Activated CD8-positive, alpha-beta memory T cell treated with anti-CD3 and anti-CD28 coated beads, Interleukin-2, amount 50 U/mL, for 48 hours (primary cell): Measurements from ENCODE around the gene UVSSA.
"Not testable (repeated sequence)": the region's sequence is repeated elsewhere in the genome, so short reads cannot be mapped to it uniquely, and the experiment has no call there.

ENCODE experiments used
- DNase-seq: peaks from one replicate; pipeline ENCODE4 v3.0.0-alpha.2; 2020

UVSSA gene

DNA sequence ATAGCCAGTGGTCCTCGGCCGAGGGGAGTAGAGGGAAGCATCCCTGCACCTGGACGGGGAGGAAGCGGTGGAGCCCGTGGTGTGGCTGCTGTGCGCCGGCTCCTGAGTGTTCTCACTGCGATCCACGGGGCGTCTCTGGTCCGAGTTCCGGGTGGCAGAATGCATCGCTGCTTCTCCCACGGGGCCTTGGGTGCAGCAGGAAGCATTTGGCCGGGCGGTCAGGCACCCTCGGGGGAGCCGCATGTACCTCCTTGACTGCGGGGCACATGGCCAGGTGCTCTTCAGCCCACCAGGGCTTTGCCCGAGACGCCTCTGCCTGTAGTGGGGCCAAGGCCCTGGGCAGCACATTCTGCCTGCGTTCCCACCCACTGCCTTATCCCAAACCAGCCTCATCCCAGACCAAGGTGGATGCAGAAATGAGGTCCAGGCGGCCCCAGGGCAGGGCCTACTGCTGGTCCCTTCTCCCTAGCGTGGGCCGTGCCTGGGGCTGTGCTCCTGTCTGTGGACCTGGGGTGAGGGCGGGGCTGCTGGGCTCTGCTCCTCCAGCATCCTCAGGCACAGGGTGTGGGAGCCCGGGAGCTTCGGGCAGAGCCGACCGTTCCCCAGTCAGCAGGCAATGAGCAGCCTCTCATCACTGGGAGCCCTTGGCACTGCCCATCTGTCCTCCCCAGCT, 31.7 kb downstream of the UVSSA start:
- no peak for DNase-seq

DNA sequence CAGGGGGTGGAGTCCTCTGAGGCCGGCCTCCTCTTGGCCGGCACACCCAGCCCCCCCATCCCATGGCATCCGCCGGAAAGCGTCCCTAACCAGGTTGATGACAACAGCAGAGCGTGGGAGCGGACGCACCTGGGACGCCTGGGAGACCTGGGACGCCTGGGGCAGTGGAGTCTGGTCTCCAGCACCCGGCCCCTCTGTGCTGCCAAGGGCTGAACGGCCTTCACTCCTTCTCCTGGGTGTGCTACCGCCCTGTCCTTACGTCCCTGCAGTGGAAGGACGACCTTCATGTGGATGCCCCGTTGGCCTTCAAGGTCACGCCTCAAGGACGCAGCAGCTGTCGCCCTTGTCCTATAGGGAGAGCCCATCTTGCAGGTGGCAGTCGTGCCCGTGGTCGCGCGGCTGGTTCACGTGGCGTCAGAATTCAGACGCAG, 32.4 kb downstream of the UVSSA start:
- no peak for DNase-seq

DNA sequence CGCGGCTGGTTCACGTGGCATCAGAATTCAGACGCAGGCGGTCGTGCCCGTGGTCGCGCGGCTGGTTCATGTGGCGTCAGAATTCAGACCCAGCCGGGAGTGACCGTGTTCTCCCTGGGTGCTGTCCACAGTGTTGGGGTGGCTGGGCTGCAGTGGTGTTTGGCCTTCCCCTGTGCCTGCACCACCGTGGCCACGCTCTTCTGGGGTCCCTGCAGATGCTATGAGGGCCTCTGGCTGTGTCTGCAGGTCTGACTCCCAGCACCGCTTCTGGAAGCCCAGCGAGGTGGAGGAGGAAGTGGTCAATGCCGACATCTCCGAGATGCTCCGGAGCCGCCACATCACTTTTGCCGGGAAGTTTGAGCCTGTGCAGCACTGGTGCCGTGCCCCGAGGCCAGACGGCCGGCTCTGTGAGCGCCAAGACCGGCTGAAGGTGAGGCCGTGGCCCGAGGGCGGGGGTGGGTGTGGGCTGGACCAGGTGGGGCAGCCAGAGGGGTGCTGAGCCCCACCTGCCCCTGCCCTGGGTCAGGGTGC, 32.9 kb downstream of the UVSSA start:
- DNase-seq, result no peak

DNA sequence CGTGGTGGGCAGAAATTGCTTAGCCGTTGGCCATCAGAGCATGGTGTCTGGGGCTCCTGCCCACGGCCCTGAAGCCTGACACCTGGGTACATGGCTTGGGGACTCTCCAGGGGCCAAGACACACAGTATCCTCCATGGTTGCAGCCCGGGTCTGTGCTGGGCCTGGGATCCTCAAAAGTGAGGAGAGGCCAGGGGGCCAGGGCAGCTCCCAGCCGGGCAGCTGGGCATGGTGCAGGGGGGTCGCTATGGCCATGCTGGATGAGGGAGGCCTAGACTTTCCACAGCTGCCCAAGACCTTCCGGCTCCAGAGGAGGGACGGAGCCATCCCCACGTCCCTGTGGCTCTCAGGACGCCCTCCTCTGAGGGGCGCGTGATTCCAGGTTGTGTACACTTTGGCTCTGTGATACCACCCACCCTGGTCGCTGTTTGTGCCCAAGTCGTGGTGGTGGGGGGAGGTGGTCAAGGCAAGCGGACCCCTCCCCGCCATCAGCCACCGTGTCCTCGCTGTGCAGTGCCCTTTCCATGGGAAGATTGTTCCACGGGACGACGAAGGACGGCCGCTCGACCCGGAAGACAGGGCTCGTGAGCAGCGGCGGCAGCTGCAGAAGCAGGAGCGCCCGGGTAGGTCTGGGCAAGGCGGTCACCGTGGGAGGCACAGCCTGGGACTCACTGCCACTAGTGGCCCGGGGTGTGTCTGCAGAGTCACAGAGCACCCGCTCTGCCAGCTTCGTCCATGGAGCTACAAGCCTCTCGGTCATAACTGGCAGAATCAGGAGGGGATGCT, 33.6 kb downstream of the UVSSA start:
- no peak for DNase-seq

DNA sequence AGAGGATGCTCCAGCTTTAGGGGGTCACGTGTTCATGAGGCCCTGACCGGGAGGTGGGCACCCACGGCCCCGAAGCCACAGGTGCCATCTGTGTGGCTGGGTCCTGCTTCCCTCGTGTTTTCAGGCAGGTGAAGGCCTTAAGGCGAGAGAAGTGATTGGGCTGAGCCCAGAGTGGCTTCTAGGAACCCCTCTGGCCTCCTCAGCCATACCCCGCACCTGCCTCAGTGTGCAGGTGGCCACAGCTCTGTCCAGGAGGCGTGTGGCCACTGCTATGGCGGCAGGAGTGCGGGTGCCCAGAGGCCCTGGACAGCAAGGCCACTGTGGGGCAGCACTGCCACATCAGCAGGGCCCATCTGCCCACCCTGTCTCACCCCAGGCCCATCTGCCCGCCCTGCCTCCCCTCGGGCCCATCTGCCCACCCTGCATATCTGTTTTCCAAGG, 34.2 kb downstream of the UVSSA start:
- DNase-seq, result no peak

DNA sequence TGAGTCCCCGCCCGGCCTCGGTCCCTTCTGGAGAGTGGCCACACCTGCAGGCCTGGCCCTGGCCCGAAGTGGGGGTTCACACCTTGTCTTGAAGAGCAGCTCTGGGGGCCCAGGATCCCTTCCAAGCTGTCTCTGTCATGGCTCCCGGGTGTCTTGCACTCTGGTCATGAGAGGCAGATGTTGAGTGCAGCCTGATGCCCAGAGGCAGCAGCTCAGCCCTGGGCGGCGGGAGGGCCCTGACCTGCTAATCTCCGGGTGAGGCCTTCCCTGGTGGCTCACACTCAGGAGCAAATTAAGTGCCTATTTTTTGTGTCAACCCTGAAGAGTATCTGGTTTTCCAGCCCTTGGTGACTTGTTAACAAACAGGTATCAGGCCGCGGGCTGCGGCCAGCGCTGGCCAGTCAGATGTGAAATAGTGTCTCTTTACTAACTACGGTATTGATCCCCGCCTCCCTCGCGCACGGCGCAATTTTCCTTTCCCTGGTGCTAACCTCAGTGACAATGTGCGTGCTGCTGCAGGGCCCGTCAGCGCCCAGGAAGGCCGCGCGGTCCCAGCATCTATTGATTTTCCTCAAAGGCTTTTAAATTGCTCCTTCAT, 35.0 kb downstream of the UVSSA start:
- no peak for DNase-seq

DNA sequence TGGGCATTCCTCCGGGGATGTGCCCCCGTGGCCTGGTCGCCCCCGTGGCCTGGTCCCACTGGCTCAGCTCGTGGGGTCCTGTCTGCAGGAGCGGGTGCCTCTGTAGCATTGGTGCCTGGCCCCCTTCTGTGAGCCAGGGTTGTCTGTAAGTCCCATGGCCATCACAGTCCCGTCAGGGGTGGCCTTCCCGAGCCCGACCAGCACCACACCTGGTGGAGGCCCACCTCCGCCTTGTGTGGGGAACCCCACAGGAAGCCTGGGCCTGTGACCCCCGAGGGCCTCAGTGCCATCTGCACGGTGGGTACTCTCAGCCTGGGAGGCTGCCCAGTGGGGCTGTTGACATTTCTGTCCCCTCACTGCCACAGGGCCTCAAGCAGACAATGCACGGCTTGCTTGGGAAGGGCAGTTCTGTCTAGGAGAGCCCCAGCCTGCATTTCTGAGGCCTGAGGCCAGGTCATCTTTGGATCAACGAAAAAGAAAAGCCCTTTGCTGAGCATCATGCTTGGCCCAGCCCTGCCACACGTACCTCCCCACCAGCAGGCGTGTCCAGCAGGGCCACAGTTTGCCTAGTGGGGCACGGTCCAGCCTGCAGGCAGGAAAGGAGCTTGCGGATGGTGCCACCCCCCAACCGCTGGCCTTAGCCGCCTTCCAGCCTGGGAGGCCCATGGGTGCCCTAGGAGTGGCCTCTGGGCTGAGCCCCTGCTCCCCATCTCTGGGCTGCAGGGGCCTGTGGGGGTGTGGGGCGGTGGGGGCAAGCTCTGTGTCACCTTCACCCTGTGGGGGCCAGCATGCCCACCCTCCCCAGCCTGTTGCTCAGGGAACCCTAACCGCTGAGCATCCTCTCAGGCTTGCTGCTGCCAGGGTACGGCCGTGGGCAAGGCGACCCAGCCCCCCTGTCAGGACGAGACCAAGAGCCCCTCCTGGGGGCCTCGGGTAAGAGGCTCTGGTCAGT, 36.0 kb downstream of the UVSSA start:
- DNase-seq, result no peak

DNA sequence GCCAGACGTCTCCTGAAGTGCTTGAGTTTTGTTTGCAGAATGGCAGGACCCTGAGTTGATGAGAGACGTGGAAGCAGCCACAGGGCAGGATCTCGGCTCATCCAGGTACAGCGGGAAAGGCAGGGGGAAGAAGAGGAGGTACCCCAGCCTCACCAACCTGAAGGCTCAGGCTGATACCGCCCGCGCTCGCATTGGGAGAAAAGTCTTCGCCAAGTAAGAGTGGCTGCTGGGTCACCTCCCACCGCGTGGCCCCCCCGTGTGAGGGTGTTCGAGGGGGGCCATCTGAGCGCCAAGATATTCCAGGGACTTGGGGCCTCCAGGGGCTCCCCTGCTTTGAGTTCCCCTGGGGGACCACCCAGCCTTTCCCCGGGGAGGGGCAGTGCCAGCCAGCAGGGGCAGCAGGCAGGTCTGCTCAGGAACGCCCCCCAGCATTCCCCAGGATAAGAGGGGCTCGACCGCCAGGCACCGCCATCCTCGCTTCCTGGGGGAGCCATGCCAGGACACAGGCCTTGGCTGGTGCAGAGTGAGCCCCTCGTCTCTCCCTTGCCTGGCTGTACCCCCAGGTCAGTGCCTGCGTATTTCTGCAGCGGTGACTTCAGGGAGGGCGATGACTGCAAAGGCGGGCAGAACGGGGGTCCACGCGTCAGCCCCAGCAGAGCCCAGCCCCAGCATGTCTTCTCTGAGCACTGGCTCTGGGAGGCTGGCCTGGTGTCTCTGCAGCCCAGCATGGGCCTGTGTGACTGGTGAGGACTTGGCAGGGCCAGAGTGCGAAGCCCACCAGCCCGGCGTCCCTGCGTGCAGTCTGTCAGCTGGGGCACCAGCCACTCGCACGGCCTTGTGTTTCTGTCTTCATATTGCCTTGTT, 37.0 kb downstream of the UVSSA start:
- no peak for DNase-seq

DNA sequence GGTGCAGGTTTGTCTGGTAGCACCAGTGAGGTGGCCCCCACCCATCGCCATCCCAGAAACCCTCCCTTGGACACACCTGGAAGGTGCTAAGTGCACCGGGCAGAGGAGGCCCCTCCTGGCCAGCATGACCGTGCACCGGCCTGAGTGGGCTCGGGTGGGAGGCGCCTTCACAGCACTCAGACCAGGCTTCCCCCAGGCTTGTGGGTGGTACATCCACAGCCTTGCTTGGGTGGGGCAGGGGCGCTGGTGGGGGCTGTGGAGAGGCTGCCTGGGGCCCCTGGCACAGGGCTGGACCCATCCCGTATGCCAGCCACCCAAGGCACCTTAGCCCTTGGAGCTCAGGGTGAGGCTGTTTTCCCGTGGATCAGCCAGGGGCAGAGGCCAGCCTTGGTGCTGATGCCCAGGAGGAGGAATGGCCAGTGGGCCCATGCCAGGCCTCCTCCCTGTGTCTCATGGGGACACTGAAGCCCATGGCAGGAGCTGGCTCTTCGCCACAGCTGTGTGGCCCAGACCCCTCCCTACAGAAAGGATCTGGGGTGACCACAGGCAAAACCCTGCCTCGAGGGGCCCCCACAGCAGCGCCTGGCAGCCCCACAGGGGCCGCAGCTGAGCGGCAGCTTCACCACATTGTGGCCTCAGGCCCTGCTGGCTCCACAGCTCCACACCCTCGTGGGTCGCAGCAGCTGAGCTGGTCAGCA, 37.8 kb downstream of the UVSSA start:
- no peak for DNase-seq

DNA sequence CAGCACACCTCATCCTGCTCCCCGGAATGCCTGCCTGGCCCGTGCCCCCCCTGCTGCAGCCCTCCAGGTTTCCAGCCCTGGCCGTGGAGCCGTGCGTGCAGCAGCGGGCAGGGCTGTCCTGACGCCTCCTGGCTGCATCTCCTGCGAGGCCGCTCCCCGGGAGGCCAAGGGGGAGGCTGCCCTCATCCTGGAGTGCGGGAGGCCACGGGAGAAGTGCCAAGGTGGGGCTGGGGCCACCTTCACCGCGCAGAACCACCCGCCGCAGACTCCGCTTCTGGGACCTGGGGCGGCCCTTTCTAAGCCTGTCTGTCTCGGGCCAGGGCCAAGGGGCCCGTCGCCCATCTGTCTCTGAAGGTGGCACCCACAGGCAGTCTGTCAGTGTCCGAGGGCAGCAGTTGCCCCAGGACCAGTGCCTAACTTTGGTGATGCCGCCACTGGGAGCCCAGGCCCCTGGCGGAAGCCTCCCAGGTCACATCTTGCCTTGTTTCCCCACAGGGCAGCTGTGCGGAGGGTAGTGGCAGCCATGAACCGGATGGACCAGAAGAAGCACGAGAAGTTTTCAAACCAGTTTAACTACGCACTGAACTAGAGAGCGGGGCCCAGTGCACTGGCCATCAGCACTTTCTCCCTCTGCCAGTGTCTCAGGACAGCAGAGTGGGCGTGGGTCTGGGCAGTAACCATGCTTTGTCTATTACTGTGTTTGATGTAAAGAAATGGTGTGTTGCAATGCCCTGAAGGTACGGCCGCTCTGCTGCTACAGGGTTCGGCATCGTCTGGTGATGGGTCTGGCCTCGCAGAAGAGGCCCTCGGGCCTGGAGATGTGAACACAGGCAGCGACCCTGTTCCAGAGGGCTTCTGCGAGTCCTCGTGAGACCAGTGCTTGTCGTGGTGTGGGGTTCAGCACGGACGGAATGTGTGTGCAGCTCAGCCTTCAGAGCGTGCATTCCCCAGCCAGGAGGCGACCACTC, 38.6 kb downstream of the UVSSA start:
- no peak for DNase-seq

DNA sequence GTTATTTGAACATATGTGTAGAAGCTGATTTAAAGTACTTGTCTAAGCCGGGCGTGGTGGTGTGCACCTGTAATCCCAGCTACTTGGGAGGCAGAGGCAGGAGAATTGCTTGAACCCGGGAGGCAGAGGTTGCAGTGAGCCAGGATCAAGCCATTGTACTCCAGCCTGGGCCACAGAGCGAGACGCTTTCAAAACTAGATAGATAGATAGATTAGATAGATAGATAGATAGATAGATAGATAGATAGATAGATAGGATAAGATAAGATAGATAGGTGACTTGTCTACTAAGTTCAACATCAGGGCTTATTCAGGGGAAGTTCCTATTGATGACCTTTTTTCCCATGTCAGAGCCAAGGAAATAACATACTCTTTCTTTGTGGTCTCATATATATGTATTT, 46.4 kb downstream of the UVSSA start:
- DNase-seq, result not testable (repeated sequence)

DNA sequence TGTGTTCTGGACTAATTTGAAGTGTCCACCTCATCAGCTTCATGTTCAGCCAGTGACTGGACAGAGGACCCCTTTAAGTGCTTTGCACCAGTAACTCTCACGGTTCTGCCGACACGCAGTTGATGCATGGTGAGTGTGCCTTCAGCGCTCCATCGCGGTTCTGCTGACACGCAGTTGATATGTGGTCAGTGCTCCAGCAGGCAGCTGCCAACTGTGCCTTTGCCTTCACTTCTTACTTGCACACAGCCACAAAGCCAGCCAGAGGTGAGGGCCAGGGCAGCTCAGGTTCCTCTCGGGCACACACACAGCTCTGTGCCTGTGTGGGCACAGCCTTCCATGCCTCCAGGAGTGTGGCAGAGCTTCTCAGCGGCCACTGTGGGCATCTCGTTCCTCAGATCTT, 46.9 kb downstream of the UVSSA start:
- no peak for DNase-seq

DNA sequence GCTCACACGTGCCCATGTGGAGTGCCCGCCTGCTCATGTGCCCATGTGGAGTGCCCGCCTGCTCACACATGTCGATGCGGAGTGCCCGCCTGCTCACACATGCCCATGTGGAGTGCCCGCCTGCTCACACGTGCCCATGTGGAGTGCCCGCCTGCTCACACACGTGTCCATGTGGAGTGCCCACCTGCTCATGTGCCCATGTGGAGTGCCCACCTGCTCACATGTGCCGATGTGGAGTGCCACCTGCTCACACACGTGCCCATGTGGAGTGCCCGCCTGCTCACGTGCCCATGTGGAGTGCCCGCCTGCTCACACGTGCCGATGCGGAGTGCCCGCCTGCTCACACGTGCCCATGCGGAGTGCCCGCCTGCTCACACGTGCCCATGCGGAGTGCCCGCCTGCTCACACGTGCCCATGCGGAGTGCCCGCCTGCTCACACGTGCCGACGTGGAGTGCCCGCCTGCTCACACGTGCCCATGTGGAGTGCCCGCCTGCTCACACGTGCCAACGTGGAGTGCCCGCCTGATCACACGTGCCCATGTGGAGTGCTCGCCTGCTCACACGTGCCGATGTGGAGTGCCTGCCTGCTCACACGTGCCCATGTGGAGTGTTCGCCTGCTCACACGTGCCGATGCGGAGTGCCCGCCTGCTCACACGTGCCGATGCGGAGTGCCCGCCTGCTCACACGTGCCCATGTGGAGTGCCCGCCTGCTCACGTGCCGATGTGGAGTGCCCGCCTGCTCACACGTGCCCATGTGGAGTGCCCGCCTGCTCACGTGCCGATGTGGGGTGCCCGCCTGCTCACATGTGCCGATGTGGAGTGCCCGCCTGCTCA, 47.8 kb downstream of the UVSSA start:
- DNase-seq, result not testable (repeated sequence)

DNA sequence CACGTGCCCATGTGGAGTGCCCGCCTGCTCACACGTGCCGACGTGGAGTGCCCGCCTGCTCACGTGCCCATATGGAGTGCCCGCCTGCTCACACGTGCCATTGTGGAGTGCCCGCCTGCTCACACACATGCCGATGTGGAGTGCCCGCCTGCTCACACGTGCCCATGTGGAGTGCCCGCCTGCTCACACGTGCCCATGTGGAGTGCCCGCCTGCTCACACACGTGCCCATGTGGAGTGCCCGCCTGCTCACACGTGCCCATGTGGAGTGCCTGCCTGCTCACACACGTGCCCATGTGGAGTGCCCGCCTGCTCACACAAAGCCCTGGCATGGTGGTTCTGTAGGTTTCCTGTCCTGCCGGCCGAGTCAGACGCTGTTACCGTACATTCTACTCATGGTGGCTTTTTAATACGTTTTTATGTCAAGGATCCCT, 48.4 kb downstream of the UVSSA start:
- not testable (repeated sequence) for DNase-seq

DNA sequence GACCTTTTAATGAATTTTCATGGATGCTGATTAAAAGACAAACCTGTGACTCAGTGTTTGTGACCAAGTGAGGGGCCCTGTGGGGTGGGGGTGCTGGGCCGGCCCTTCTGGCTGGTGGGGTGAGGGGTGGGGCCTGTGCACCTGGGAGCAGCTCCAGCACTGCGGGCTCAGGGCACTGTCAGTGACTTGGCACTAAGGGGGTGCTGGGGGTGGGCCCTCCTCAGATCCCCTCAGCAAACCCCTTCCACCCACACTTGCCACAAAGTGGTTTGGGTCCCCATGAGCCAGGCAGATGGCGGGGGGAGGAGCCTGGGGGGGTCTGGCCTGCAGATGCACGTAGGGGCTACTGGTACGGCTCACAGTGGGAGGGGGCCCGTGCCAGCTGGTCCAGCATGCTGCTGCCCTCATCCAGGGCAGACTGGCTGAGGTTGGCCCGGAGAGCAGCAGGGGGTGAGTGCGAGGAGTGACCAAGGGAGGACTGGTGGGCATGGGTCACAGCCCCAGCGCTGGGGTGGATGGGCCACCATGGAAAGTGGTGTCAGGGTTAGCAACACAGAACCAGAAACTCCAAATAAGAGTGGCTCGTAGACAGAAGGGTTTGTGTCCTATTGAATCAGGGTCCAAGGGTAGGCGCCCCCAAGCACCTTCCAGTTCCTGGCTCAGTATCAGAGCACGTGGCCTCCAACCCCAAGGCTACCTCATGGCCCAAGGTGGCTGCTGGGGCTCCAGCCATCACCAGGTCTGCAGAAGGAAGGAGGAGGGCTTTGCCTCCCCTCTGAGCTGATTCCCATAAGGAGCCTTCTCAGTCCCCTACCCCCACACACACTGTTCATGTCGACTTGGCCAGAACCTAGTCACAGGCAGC, 49.2 kb downstream of the UVSSA start:
- no peak for DNase-seq

DNA sequence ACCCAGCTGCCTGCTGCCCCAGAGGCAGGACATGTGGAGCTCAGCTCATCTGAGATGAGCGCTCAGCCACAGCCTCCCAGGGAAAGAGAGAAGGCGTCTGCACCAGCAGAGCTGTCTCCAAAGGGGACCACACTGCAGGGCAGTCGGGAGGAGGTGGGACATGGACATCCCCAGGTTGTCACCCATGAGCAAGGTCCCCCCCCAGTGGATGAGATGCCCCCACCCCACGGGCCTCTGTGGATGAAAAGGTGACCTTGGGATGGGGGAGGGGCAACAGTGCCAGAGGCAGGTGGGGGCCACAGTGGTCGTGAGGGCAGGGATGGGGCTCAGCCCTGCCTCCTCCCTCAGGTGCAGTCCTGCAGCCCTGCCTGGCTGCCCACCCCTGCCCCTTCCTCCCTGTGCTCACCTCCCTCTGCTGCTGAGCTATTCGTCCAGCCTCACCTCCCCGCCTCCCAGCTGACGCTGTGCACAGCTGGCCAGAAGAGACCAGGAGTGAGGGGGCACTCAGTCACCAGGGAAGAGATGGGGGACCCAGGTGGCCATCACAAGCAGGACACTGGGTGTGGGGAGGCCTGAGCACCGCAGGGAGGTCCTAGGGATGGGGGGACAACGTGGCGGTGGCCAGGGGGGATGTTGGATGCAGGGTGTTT, 49.9 kb downstream of the UVSSA start:
- DNase-seq, result no peak
